Smooth muscle cell (in vitro differentiated cells): ENCODE measurements around the gene MDM1. TPM values are rescaled to one million over a fixed set of nuclear protein-coding genes. Genes with fewer than 3 reads are reported as not detected.

ENCODE experiments used
- DNase-seq: peaks from one replicate; lab custom pipeline; 2025; ENCODE audit not compliant: unreplicated experiment; lab: John Stamatoyannopoulos, UW
- H2AFZ ChIP-seq: fragments of 200-600 bp; sonication (generic); 2 replicates; pipeline ENCODE4 v1.6.0; 2016; ENCODE audit warnings: antibody characterized with exemption, low read depth, mild to moderate bottlenecking
- H3F3A ChIP-seq: fragments of 200-600 bp; sonication (generic); 2 replicates; pipeline ENCODE4 v1.6.0; 2017; ENCODE audit warnings: antibody characterized with exemption, low read depth
- H3K27ac ChIP-seq: fragments of 200-600 bp; sonication (generic); 2 replicates; pipeline ENCODE4 v1.5.1; 2016; ENCODE audit warnings: low read depth, mild to moderate bottlenecking
- H3K27me3 ChIP-seq: fragments of 200-600 bp; sonication (generic); 2 replicates; pipeline ENCODE4 v1.6.1; 2016; ENCODE audit warnings: low read depth, mild to moderate bottlenecking
- H3K36me3 ChIP-seq: fragments of 200-600 bp; sonication (generic); 2 replicates; pipeline ENCODE4 v1.5.1; 2016; ENCODE audit warnings: low read depth
- H3K4me1 ChIP-seq: fragments of 200-600 bp; sonication (generic); 2 replicates; pipeline ENCODE4 v1.5.1; 2016; ENCODE audit warnings: low read depth
- H3K4me2 ChIP-seq: fragments of 200-600 bp; sonication (generic); 2 replicates; pipeline ENCODE4 v1.6.0; 2016; ENCODE audit warnings: mild to moderate bottlenecking
- H3K4me3 ChIP-seq: fragments of 200-600 bp; sonication (generic); 2 replicates; pipeline ENCODE4 v1.5.1; 2016; ENCODE audit warnings: mild to moderate bottlenecking
- H3K79me2 ChIP-seq: fragments of 200-600 bp; sonication (generic); 2 replicates; pipeline ENCODE4 v1.6.0; 2016; ENCODE audit warnings: low read depth, mild to moderate bottlenecking
- H3K9ac ChIP-seq: fragments of 200-600 bp; sonication (generic); 2 replicates; pipeline ENCODE4 v1.6.0; 2016; ENCODE audit warnings: low read depth
- H3K9me3 ChIP-seq: fragments of 200-600 bp; sonication (generic); replicated peaks from 2 replicates; pipeline ENCODE4 v1.5.1; 2016; ENCODE audit warnings: low read depth
- H4K20me1 ChIP-seq: fragments of 200-600 bp; sonication (generic); 2 replicates; pipeline ENCODE4 v1.6.0; 2016; ENCODE audit warnings: low read depth
- CTCF ChIP-seq: fragments of 200-600 bp; sonication (generic); IDR thresholded peaks from 2 replicates; pipeline ENCODE4 v1.5.1; 2017; ENCODE audit warnings: borderline replicate concordance, mild to moderate bottlenecking, antibody characterized with exemption; ENCODE audit not compliant: insufficient read depth, poor library complexity, severe bottlenecking
- WGBS: methylation state at CpG from one replicate; pipeline ENCODE4 v1.1.7; 2016; ENCODE audit warnings: low lambda C conversion rate; 5-methylcytosine and 5-hydroxymethylcytosine counted together
- polyA plus RNA-seq: library from polyadenylated mRNA; unstranded; fragments of >200 nt; fragmentation: Nextera tagmentation; extraction: Ambion mirVana; gene quantifications from 2 replicates; pipeline ENCODE4 v1.2.1, GENCODE V29; 2016
- total RNA-seq: library from RNA; depleted of rRNA; stranded (reverse); fragments of >200 nt; gene quantifications from 2 replicates; pipeline ENCODE4 v1.2.3, GENCODE V29; 2014

Gene MDM1
- total and polyA plus RNA-seq, 2 experiments from 2014 or later = 5.4 to 15.9 TPM

GRCh38 chr12:68361953-68362352, 29.8 kb upstream of the MDM1 start:
- no peak for TF ChIP-seq CTCF
- DNase-seq = no peak

DNA sequence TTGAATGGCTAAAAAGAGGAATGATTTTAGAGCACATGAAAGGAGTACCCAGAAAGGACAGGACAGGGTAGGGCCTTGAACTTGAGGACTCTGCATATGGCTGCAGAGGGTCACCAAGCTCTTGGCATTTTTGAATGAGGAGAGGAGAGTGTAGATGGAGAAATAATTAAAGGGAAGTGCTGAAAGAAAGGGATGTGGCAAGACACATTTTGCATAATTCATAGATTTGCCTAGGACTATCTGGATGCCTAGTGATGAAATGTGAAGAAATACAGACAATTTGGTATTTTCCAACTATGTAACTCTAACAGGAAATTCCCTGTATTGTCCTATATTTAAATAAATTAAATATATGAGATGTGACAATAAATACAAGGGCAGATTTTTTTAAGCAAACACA, 27.5 kb upstream of the MDM1 start:
- H3K27ac ChIP-seq = peak overlapping the region; percentile 54
- peak overlapping the region; percentile 46 for H3K4me2 ChIP-seq
- no peaks in the 10 kb centered on the region for H3K36me3 ChIP-seq
- no peaks in the 10 kb centered on the region for H3K9me3 ChIP-seq
- no peaks in the 10 kb centered on the region for H3K4me1 ChIP-seq
- H4K20me1 ChIP-seq = no peaks in the 10 kb centered on the region
- H2AFZ ChIP-seq = peak overlapping the region; percentile 56
- no peak overlapping the region for H3K4me3 ChIP-seq
- peaks cover 8% of the 10 kb centered on the region for H3F3A ChIP-seq
- H3K27me3 ChIP-seq = no peaks in the 10 kb centered on the region
- H3K79me2 ChIP-seq = no peaks in the 10 kb centered on the region
- no peak for DNase-seq
- no peak for TF ChIP-seq CTCF
- H3K9ac ChIP-seq = peak overlapping the region; percentile 14

More at GRCh38 chr12:68361953-68362352, 29.8 kb upstream of the MDM1 start:
- no peak overlapping the region for H3K4me3 ChIP-seq
- H3F3A ChIP-seq = peaks cover 13% of the 10 kb centered on the region
- H3K9ac ChIP-seq = no peak overlapping the region
- no peak overlapping the region for H3K27ac ChIP-seq
- H3K4me2 ChIP-seq = no peak overlapping the region
- H3K79me2 ChIP-seq = no peaks in the 10 kb centered on the region
- H3K27me3 ChIP-seq = no peaks in the 10 kb centered on the region
- peaks cover 13% of the 10 kb centered on the region for H3K4me1 ChIP-seq
- H3K36me3 ChIP-seq = no peaks in the 10 kb centered on the region
- no peak overlapping the region for H2AFZ ChIP-seq
- no peaks in the 10 kb centered on the region for H3K9me3 ChIP-seq
- no peaks in the 10 kb centered on the region for H4K20me1 ChIP-seq

DNA sequence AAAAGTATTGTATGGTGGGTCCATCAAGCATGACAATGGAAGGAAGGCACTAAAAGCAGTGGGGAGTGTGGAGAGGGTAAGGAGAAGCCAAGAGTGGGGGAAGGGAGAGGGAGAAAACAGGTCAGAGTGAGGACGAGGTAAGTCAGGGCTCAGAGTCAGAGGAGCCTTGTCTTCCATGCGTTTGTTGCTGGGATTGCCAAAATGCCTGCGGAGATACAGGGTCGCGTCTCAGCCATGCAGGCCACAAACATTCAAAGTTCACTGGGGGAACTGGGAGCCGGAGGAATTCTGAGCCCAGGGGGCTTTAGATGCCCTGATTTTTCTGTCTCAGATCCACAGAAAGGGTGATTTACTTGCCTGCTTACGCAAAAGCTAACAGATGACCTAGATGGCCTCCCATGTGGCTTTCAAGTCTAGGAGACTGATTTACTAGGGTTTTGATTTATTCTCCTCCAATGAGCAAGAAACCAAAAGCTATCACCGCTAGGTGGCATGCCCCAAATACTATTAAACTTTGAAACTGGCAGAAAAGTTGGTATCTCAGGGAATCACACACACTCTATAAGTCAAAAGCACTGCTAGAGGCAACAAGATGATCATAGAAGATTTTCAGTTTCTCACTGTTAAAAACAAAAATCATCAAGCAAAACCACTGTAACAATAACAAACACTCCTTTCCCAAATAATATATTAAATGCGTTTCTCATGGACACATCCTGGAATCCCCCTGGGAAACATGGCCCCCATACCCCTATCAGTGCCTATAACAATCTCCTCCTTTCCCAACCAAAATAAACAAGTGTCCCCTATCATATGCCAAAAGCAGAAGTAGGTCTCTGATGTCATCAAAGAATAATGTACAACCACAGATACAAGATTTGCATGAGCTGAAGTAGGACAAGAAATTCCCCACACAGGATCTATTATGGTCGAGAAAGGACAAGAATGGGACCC, 26.6 kb upstream of the MDM1 start:
- Histone ChIP-seq H3K27ac (peak overlapping the region; percentile 54), H3K4me3 (no peak overlapping the region), H3K36me3 (no peaks in the 10 kb centered on the region), H4K20me1 (no peaks in the 10 kb centered on the region), H3K9ac (peak overlapping the region; percentile 14), H3K9me3 (no peaks in the 10 kb centered on the region), H3K4me2 (peak overlapping the region; percentile 46), H3K27me3 (no peaks in the 10 kb centered on the region), H3F3A (peaks cover 8% of the 10 kb centered on the region), H3K4me1 (no peaks in the 10 kb centered on the region), H3K79me2 (no peaks in the 10 kb centered on the region), H2AFZ (peak overlapping the region; percentile 81)
- no peak for DNase-seq
- peak; percentile 70 for TF ChIP-seq CTCF
- WGBS = 12% methylated on average over 10 of the region's 10 CpGs

DNA sequence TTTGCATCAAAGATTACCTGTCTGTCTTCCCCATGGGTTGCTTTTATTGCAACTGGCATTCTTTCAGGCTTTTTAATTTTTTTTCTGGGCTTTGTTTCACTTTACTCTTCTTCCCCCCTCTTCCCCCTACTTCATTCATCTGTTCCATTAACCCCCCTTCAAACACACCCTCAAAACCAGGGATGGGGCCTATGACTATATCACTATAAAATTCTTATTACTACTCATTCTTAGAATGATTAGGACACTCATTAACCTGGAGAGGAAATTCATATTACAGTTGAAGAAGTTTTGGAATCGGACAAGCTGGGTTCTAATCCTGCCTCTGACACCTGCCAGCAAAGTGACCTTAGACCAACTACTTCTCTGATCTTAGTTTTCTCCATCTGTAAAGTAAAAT, 24.8 kb upstream of the MDM1 start:
- no peak overlapping the region for H3K9ac ChIP-seq
- 90% methylated on average over 1 of the region's 1 CpG for WGBS
- no peaks in the 10 kb centered on the region for H3K4me1 ChIP-seq
- no peaks in the 10 kb centered on the region for H3K27me3 ChIP-seq
- H3K4me3 ChIP-seq = no peak overlapping the region
- DNase-seq = no peak
- H3K36me3 ChIP-seq = no peaks in the 10 kb centered on the region
- no peaks in the 10 kb centered on the region for H4K20me1 ChIP-seq
- no peaks in the 10 kb centered on the region for H3K79me2 ChIP-seq
- no peak for TF ChIP-seq CTCF
- H3K27ac ChIP-seq = no peak overlapping the region
- H3F3A ChIP-seq = peaks cover 8% of the 10 kb centered on the region
- H2AFZ ChIP-seq = no peak overlapping the region
- no peak overlapping the region for H3K4me2 ChIP-seq
- no peaks in the 10 kb centered on the region for H3K9me3 ChIP-seq
